ENCODE data around the gene PDZD4.

PDZD4 gene

DNA sequence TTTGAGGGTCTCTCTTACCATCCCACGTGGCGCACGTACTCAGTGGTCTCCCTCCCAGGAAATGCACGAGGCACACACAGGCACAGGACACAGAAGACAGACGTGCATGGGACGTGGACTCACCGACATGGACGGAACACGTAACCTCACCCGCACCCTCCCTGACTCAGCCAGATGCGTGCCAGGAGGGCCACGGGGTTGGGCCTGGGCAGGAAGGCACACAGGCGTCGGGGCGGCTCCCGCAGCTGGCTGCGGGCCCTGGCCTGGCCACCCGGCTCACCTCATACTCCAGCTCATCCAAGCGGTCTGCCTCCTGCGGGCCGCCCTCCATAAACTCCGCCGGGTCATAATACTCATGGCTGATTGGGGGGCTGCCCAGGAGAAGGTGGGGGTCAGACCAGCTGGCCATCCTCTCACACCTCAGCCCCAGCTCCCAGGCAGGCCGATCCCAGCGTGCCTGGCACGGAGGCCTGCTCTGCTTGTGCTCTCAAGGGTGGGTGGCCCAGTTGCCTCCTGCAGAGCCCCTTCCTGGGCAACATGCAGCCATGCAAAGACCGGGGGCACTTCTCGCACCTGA lies 23.3 kb downstream of the PDZD4 start:
- DNase-seq (ENCODE audit: low spot score), result no peak

DNA sequence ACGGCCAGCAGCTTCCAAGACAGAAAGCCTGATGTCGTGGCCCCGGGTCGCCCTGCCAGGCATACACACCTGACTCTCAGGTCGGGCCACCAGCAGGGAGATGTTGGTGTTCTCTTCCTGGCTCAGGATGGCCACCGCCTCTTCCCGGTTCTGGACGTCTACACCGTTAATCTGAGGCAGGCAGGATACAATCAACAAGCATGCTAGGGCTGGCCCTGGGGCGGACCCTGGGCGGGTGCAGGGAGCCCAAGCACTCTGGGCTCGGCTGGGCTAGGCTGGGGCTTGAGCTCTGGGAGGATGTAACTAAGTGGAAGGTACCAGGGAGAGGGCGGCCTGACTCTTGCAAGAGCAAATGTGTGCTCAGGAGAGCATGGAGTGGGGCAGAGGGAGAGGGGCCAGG lies 24.9 kb downstream of the PDZD4 start:
- DNase-seq (ENCODE audit: low spot score), result no peak

DNA sequence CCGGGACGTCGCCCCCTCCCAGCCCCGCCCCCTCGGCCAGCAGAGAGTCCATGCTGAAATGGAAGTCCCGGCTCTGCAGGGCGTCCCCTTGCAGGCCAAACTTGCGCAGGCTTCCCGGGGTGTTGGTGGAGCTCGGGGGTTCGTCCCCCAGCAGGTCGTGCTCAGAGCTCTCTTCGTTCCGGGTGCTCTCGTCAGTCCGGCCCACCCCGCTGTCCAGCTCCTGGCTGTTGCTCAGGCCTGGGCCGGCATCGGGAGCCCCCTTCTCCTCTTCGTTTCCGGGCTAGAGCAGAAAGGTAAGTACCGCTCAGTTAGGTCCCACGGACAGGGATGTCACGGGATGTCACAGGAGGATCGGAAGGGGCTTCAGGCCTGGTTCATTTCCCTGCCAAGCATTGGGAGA lies 25.7 kb downstream of the PDZD4 start:
- DNase-seq (ENCODE audit: low spot score), result no peak

DNA sequence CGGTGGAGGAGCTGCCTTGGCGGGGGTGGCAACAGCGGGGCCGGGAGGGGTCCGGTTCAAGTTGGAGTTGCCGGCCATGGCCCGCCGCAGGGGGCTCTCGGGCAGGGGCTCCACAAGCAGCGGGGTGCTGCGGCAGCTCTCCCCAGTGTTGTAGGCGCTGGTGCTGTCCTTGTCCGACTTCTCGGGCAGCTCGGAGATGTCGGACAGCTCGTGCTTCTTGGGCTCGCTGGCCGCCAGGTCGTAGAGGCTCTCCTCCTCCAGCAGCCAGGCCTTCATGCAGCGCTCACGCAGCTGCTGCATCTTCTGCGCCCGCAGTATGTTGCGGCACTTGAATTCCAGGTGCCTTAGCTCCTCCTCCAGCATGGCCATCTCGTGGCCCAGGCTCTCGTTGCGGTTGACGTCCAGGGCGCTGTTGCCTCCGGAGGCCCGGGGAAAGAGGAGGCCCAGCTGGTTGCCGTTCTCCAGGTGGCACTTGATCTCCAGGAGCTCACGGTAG lies 26.2 kb downstream of the PDZD4 start:
- no peak for DNase-seq (ENCODE audit: low spot score)

DNA sequence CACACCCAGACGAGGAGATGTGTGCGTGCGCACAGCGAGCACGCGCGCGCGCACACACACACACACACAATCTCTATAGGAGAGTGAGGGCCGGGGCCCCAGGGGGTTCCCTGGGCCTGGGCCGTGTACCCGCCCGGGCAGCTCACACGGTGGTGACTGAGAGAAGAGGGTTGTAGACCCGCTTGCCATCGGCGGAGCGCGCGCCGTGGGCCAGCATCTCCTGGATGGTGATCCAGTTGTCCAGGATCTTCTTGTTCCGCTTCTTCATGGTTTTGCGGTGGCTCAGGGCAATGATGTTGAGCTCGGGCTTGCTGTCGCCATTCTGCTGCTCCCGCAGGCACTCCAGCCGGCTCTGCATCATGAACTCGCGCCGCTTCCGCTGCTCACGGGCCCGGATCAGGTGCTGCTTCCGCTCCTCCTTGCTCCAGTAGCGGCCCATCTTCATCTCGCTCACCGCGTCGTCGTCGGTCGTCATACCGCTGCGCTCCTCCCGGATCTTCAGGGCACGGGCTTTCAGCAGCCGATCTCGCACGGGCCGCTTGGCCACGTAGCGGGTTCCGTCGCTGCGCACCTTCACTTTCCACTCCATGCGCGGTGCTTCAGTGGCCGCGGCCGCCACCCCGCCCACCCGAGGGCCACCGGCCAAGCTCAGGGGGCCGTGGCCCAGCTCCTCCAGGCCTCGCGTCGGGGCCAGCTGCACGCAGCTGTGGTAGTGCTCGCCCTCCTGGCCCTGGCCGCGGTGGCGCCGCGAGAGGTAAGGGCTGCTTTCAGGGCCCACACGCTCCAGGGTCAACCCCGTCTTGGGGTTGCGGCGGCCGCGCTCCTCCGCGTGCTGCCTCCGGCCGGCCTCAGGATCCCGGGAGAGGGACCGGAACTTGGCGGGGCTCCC lies 26.9 kb downstream of the PDZD4 start:
- no peak for DNase-seq (ENCODE audit: low spot score)

DNA sequence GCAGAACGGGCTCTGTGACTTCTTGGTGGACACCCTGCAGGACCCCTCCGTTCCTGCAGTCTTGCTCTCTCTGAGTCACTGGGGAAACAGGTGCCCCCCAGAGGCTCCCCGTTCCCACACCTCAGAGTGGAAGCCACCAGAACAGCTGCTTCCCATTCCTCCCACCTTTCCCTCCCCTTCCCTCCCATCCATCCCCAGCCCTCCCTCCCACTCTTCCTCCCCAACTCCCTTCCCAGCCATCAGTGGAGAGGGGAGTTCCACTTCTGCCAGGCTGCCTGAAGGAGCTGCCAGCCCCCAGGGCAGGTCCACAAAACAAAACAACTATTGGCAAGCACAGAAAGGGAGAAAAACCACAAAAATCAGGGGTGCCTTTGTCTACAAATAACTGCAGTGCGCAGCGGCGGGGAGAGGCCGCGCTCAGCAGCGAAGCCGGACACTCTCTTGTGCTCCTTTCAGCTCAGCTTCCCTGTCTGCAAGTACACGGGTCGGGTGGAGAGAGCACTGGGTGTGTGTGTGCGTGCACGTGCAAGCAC lies 27.8 kb downstream of the PDZD4 start:
- no peak for DNase-seq (ENCODE audit: low spot score)

DNA sequence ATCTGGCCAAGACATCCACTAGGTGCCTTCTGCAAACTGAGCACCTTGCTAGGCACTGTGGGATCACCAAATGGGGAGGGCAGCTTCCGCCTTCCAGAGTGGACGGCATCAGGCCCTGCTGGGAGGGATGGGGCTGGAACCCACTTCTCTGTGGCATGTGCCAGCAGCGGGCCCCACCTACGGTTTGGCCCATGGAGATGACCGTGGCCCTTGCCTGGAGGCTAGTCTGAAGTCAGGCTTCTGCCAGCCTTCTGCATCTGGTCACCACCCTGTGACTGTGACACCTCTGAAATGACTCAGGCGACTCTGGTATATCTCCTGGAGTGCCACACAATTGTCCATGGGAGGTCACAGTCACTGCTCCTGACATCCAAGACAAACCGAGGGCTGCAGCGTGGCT lies 28.7 kb downstream of the PDZD4 start:
- no peak for DNase-seq (ENCODE audit: low spot score)

DNA sequence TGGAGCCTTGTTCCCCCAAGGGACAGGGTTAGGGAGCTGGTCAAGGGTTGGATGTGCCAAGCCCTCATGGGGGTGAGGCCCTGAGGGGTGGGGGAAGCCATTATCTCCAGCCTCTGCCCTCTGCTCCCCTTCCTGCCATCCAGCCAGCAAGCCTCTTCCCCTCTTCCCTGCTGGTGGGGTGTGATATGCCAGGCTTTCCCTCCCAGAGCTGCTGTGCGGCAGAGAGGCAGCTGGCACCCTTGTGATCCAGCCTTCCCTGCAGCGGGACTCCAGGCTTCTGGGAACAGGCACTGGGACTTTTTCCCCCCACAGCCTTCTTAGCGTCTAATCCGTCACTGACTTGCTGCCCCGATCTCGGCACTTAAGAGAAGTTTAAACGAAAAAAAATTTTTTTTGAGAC lies 29.6 kb downstream of the PDZD4 start:
- no peak for DNase-seq (ENCODE audit: low spot score)

DNA sequence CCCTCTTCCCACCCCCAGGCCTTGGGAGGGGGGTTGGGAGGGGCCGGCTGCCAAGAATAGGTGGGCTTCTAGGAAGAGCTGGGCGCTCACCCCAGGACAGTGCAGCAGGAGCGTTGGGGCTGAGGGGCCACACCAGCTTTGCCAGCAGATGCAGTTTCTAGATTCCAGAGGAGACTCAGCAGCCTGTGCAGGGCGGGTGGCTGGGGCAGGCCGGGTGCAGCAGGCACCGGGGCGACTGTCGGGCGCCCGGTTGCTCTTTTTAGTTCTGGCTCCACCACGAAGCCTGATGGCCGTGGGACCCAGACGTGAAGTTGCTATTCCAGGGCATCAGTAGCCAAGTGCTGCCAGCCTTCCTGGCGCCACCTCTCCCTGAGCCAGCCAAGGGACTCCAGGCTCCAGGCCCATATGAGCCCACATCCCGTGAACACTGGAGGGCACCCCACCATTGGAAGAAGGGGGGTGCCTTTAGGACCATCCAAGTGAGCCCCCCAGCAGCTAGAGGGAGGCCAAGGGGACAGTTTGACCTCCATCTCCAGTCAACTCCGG lies 30.1 kb downstream of the PDZD4 start:
- DNase-seq (ENCODE audit: low spot score), result no peak

DNA sequence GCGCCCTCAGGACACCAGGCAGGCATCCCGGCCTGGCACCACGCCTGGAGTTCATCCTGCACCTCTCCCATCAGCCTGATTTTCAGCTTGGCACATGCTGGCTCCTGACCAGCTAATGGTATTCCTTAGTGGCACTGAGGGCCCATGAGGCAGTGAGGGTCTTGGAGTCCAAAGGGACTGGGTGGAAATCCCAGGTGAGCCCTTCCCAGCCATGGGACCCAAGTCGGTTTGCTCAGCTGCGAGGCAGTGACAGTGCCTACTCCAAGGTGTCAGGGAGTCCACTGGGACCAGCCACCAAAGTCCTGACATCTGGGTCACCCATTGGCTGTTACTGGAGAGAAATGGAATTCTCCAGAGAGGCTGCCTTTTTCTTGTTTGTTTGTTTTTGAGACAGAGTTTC lies 31.0 kb downstream of the PDZD4 start:
- DNase-seq (ENCODE audit: low spot score), result no peak

DNA sequence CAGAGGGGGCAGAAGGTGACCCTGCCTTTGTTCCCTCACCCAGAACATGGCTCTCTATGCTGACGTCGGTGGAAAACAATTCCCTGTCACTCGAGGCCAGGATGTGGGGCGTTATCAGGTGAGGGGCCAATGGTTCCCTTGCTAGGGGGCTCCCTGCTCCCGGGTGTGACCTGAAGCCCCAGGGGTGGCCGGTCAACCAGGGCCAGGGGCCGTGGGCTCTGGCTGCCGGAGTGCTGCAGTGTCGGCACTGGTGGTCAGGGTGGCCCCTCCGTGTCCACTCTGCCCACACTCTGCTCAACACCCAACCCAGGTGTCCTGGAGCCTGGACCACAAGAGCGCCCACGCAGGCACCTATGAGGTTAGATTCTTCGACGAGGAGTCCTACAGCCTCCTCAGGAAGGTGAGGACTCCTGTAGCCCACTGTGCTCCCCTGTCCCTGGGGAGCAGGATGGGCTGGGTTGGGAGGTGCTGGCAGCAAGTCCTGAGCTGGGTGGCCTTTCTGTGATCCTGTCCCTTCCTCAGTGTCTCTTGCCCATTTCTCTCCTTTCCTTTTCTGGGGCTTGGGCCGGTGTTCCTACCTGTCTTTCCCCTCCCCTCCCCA lies 32.8 kb downstream of the PDZD4 start:
- no peak for DNase-seq (ENCODE audit: low spot score)

DNA sequence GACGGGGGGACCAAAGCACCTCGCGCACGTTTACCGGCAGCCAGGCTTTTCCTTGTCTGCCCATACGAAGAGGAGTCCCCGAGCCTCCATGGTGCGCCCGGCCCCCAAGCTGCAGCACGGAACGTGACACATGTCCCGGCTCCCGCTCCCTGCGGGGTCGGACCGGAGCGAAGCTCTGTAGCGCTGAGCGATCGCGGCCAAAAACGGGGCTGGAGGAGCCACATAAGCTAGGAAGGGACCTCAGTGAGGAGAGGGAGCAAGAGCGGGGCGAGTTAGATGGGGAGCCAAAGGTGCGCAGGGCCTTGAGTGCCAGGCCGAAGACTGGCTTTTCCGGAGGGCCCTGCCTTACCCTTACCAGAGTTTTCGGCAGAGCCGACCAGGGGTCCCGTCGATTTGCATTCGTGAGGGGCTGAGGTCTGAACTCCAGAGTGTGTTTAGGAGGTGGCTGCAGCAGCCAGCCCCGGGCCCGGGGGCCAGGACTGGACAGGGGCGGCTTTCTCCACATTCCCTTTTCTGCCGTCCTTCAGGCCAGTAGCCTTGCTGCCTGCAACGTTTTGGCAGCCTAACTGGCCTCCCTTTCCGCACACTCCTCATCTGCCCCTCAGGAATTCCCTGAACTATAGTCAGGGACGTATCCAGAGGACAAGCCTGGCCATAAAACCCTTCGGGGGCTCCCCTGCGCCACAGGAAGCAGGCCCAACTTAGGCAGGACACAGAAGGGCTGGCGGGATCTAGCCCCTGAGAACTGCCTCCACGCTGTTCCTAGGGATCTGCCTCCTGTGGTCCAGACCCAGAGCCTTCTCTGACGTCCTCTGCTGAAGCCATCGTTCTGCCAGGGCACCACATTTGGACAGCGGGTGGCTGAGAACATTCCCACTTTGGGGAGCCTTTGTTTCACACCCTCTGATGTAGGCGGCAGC lies 35.2 kb downstream of the PDZD4 start:
- no peak for DNase-seq (ENCODE audit: low spot score)

DNA sequence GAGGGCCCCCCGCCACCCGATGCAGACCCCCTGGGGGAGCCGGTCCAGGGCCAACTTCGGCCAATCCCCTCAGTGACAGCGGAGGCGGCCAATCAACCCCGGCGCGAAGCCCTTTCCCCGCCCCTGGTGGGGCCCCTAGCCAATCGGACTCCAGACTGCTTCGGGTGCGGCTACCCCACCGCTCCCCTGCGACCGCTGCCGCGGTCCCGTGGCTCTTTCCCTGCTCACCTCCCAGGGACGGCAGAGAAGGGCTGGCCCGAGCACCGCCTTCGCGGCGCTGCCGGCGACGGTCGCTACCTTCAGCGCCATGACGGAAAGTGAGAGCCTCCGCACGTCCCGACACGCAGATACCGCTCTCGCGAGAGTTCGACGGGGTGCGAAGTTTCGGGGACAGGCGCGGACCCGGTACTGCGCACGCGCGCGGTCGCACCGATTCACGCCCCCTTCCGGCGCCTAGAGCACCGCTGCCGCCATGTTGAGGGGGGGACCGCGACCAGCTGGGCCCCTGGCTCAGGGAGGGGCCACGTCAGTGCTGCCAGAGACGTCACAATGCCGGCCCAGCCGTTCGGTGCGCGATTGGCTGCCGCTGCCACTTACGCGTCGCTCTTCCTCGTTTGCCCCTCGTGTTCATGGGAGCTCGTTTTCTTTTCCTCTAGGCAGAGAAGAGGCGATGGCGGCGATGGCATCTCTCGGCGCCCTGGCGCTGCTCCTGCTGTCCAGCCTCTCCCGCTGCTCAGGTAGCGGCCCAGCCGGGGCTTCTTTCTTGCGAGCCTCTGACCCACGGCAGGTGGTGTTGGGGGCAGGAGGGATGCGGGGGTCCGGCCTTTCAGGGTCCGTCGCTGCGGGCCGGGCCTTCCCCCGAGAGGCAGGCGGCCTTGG lies 36.1 kb downstream of the PDZD4 start, which contains the start of the genes IDH3G and SSR4:
Gene IDH3G, minus strand, starts transcription at position 358 of the 879 bp plus-strand sequence. Its CDS starts 49 bp downstream, at position 309.
Gene SSR4, plus strand, starts transcription at position 651 of the 879 bp plus-strand sequence. Its CDS starts 20 bp downstream, at position 671.
- DNase-seq (ENCODE audit: low spot score), result peak; percentile 95

DNA sequence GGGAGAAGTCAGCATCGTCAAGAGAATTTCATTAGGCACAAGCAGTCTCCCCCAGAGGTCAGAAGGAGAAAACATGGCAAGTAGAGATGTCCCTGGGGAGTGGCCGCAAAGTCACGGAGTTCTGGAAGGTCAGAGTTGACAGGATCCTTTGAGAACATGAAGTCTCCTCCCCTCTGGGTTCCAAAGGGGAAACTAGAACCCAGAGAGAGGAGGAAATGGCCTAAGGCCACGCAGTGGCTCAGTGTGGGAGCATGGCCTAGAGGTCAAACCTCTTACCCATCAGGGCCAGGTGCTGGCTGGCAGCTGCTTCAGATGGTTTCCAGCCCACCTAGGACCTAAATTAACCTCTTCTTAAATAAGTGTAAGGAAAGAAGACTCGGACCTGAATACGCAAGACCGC lies 37.1 kb downstream of the PDZD4 start:
- DNase-seq (ENCODE audit: low spot score), result no peak

DNA sequence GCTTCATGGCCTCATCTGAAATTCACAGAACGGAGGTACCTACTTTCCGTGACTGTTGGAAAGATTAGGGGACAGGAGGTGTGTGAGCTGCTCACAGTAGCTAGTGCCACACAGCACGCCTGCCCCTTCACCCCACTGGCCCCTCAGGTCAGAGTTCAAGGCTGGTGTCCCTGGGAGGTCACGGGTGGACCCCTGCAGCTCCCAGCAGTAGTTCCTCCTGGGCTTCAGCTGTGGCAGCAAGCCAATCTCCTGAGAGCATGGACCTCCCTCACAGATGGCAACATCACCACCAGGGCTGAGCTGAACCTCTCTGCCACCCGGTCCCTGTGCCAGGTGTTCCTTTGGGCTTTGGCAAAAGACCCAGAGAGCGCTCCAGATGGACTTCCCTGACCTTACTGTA lies 38.0 kb downstream of the PDZD4 start:
- DNase-seq (ENCODE audit: low spot score), result no peak

DNA sequence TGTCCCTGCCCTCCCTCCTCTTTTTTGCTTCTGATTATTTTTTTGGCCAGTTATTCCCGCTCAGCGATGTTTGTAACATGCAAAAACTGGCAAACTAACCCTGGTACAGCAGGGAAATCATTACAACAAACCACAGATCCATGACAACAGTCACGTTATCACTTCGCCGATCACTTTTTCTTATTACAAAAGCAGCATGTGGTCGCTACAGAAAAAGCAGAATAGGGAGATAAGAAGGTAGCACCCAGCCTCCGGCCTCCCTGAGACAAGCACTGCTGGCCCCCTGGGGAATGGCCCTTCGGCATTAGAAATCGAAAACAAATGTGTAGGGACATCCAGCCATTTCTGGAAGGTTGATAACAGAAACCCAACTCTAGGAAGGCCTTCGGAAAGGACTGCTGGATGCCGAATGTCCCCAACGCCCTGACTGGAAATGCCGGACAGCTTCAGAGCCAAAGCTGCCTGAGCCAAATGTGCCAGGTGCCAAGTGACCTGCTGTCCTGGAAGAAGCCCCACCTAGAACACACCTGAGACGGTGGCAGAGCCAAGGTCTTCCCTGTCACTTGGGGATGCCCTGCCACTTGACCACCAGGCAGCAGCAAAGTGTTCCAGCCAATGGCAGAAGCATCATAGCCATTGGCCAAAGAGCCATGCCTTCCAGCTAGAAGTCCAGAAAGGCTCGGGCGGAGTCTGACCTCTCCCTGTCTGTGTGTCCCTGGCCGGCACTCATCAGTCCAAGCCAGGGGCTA lies 39.1 kb downstream of the PDZD4 start:
- no peak for DNase-seq (ENCODE audit: low spot score)

DNA sequence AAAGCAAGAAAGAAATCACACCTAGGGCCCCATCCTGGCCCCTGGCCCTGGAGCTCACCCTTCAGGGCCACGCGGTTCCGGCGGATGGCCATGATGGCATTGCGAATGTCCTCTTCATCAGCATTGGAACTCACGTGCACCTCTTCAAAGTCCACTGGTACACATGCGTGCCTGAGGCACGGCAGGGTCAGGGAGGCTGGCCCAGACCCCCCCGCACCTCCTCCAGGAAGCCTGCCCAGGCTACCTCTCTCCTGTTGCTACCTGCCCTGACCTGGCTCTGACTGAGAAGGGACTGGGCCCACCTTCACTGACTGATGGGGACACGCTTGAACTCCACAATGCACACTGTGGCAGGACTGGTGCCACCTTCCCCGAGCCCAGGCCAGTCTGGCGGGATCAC lies 40.7 kb downstream of the PDZD4 start:
- DNase-seq (ENCODE audit: low spot score), result no peak

DNA sequence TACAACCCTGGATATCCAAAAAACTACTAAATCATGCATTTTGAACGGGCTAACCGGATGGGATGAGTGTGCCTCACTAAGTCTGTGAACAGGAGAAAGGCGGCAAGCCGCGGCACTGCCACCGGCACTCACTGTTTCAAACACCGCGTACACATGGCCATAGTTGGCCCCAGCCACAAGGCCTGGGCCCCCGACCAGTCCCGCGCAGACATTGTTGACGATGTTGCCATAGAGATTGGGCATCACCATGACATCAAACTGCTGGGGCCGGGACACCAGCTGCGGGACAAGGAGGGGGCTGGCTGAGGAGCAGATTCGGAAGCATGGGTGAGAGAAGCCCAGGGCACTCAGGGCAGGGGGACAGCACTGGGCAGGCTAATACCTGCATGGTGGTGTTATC lies 43.7 kb downstream of the PDZD4 start:
- DNase-seq (ENCODE audit: low spot score), result no peak

DNA sequence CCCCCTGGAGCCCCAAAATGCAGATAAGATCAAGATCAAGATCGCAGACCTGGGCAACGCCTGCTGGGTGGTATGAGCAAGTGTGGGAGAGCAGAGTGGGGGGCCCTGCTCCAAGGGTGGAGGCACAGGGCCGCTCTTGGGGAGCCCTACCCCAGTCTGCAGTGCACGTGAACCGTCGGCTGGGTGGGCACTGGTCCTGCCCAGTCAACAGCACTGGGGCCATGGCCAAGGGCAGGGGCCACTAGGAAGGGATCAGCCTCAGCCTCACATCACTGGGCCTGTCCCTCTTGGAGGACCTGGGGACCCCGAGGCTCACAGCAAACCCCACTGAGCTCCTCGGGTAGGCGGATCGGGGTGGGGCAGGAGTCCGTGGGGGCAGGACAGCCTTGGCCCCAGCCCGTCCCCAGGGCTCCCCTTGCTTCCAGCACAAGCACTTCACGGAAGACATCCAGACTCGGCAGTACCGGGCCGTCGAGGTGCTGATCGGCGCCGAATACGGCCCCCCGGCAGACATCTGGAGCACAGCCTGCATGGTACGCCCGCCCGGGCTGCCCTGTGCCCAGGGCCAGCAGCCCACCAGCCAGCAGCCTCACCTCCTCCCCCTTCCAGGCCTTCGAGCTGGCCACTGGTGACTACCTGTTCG lies 45.9 kb downstream of the PDZD4 start:
- no peak for DNase-seq (ENCODE audit: low spot score)
